ENCODE data around the gene LRRC41.
"Not testable (repeated sequence)": the region's sequence is repeated elsewhere in the genome, so short reads cannot be mapped to it uniquely, and the experiment has no call there.

The LRRC41 gene

DNA sequence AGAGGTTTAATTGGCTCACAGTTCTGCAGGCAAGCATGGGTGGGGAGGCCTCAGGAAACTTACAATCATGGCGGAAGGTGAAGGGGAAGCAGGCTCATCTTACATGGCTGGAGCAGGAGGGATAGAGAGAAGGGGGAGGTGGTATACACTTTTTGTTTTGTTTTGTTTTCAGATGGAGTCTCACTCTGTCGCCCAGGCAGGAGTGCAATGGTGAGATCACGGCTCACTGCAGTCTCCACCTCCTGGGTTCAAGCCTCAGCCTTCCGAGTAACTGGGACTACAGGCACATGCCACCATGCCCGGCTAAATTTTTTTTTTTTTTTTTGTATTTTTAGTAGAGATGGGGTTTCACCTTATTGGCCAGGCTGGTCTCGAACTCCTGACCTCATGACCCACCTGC is 18.8 kb upstream of the LRRC41 start:
- DNase-seq = not testable (repeated sequence)

DNA sequence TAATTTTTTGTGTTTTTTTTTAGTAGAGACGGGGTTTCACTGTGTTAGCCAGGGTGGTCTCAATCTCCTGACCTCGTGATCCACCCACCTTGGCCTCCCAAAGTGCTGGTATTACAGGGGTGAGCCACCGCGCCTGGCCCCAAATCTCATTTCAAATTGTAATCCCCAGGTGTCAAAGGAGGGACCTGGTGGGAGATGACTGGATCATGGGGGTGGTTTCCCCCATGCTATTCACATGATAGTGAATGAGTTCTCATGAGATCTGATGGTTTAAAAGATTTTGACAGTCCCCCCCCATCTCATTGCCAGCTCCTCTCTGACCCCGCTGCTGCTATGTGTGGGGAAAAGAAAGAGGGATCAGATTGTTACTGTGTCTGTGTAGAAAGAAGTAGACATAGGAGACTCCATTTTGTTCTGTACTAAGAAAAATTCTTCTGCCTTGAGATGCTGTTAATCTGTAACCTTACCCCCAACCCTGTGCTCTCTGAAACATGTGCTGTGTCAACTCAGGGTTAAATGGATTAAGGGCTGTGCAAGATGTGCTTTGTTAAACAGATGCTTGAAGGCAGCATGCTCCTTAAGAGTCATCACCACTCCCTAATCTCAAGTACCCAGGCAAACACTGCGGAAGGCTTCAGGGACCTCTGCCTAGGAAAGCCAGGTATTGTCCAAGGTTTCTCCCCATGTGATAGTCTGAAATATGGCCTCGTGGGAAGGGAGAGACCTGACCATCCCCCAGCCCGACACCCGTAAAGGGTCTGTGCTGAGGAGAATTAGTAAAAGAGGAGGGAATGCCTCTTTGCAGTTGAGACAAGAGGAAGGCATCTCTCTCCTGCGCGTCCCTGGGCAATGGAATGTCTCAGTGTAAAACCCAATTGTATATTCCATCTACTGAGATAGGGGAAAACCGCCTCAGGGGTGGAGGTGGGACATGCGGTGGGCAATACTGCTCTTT is 16.8 kb upstream of the LRRC41 start:
- DNase-seq = not testable (repeated sequence)

DNA sequence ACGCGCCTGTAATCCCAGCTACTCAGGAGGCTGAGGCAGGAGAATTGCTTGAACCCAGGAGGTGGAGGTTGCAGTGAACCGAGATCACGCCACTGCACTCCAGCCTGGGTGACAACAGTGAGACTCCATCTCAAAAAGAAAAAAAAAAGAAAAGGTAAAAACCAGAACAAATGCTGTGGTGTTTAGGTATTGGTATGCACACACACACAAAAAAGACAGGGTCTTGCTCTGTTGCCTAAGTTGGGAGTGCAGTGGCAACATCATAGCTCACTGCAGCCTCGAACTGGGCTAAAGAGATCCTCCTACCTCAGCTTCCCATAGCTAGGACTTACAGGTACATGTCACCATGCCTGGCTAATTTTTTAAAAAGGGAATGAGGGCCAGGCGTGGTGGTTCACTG is 15.9 kb upstream of the LRRC41 start:
- DNase-seq = not testable (repeated sequence)

DNA sequence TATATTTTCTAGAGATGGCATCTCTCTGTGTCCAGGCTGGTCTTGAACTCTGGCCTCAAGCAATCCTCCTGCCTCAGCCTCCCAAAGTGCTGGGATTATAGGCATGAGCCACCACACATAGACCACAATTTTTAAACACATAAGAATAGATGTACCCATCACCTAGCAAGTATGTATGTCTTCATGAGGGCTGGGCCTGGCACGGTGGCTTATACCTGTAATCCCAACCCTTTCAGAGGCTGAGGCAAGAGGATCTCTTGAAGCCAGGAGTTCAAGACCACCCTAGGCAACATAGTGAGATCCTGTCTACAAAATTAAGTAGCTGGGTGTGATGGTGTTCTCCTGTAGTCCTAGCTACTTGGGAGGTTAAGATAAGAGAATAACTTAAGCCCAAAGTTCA is 13.9 kb upstream of the LRRC41 start:
- no peak for DNase-seq

DNA sequence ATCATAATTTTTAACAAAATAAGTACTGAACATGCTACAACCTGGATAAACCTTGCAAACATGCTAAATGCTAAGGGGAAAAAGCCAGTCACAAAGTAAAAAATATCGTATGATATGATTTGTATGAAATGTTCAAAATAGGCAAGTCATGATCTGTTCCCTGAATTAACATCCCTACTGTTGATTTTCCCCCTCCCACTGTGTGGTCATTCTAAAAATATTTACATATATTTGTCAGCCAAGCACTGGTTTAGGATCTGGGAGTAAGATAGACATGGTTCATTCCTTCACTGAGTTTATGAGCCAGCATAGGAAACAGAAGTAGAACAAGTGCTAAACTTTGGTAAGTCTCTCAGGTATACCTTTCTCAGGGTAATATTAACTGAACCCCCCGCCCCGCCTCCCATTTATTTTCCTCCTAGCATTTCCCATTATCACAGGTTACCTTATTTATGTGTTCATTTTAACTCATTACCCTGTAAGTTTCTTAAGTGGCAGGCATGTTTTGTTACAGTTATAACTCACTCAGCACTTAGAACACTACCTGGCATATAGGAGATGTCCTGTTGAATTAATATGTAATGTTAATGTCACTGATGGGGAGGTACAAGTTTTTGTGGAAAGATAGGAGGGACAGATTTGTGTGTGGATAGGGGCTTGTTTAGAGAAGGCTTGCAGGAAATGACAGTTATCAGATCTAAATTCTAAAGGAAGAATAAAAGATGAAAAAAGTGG is 12.4 kb upstream of the LRRC41 start:
- no peak for DNase-seq

DNA sequence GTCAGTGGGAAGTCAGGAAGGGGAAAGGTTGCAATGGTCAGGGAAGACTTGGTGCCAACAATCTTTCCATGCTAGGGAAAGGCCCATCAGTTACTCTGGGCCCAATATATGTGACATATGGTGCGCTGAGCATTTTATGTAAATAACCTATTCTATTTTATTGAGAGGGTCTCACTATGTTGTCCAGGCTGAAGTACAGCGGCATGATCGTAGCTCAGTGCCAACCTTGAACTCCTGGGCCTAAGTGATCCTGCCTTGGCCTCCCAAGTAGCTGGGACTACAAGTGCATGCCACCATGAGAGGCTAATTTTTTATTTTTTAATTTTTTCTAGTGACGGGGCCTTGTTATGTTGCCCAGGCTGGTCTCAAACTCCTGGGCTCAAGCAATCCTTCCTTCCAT is 6.9 kb upstream of the LRRC41 start:
- DNase-seq = no peak

DNA sequence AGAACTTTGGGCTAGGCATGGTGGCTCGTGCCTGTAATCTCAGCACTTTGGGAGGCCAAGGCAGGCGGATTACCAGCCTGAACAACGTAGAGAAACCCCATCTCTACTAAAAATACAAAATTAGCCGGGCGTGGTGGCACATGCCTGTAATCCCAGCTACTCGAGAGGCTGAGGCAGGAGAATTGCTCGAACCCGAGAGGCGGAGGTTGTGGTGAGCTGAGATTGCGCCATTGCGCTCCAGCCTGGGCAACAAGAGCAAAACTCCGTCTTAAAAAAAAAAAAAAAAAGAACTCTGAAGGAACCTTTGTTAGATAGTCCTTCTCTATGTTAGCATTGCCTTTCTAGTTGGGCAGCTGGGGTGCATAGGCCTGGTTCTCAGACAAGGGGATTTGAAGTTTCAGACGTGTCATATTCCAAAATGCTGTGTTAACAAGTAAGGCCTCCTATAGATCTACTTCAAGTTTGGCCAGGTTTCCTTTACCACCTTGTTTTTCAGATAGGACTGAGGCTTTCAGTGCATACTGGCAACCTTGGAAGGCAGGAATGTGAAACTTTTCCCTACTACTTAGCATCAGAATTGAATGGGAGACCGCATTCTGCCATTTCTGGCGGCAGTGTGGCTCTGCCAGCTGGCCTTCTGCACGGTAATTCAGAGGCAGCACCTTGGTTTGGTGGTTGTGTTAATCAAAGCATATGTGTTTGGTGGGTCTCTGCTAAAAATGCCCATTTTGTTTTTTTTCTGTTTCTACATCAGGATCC is 6.2 kb upstream of the LRRC41 start:
- no peak for DNase-seq

DNA sequence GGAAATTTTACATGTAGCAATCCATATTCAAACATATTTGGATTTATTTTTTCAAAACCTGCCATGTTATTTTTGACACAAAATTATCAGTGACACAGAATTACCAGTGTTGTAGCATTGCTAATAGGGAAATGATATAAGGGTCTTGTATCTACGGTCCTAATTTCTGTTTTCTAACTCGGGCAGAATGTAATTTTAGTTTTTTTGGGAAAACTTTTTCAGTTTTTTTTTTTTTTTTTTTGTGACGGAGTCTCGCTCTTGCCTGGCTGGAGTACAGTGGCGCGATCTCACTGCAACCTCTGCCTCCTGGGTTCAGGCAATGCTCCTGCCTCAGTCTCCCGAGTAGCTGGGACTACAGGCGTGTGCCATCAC is 2.7 kb upstream of the LRRC41 start:
- DNase-seq = no peak

DNA sequence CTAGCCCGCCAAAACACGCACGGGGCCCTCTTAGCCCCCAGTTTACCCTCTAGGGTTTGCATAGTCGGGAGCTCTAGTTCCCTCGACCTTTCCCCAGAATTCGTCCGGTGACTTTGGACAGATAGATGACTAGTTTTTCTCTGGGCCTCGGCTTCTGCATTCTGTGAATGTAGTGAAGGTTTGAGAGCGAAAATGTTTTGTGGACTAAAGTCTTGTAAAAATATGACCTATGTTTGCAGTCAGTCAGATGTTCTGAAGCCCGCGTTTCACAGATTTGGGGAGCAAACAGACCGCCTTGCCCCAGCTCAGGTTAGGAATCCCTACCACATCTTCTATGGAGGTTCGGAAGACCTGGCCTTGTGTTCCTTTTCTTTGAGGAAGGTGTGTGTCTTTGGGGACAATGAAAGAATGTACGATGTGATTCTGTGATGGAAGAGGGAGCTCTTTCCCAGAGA is 483 bp upstream of the LRRC41 start:
- no peak for DNase-seq

DNA sequence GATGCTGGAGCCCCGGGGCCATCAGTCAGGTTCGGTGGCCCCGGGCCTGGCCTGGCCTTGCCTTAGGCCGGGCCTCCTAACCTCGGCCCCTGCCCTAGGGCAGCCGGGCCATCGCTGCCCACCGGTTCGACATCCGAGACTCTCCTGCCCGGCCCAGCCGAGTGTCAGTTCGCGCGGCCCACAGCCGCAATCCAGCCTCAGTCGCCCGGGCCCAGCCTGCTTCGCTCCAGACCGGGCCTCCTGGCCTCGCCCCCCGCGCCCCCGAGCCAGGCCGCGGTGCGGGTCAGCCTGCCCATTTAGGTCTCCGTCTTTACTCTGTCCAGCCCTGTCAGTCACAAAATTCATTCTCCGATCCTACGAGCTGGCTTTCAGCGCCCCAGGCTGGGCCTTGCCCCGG is 777 bp downstream of the LRRC41 start:
- no peak for DNase-seq

DNA sequence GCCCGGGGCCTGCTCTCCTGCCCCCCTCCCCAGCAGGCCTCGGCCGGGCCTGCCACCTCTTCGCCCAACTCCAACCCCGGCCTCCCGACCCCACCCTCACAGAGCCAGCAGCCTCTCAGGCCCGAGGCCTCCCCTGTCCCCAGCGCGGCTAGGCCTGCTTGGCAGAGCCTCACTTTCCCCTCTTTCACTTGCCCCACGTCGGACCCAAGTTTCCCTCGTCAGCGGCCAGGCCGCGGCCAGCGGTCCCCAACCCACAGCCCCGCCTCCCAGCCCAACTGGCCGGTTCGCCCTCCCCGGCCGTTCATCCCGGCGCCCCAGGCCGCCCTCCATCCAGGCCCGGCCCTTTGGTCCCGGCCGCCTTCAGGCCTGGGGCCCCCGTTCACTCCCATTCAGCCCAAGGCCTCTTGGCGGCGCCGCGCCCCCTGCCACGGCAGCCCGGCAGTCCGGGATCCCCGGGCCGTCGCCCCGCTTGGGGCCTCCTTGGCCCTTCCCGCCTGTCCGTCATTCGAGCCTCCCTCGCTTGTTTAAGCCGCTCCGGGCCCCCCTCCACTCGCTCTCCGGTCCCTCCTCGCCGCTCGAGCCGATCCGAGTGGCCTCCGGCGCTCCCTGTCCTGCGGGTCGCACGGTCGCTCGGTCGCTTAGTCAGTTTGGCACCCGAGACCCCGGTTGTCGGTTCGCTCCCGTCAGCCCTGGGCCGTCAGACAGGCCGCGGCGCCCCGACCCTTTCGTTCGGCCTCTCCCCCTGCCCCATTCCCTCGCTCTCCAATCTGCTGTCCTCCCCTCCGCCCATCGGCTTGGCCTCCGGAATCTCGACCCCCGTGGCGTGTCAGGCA is 1.4 kb downstream of the LRRC41 start:
- DNase-seq = peak; percentile 52

DNA sequence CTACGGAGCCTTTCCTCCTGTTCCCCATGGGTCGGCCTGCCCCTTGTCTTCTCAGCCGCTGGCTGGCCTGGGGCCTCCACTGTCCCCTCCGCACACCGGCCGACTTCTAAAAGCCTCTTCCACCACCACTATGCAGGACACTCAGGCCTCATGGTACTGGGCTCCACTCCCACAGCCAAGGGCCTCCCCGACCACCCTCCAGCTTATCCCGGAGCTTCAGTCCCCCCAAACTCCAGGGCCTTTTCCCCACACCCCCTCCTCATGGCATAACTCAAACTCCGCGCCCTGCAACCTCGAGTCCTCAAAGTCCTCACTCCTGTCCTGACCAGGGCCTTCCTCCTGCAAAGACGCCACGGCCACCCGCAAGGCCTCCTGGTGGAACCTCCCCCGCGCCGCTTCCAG is 2.0 kb downstream of the LRRC41 start:
- DNase-seq = no peak

DNA sequence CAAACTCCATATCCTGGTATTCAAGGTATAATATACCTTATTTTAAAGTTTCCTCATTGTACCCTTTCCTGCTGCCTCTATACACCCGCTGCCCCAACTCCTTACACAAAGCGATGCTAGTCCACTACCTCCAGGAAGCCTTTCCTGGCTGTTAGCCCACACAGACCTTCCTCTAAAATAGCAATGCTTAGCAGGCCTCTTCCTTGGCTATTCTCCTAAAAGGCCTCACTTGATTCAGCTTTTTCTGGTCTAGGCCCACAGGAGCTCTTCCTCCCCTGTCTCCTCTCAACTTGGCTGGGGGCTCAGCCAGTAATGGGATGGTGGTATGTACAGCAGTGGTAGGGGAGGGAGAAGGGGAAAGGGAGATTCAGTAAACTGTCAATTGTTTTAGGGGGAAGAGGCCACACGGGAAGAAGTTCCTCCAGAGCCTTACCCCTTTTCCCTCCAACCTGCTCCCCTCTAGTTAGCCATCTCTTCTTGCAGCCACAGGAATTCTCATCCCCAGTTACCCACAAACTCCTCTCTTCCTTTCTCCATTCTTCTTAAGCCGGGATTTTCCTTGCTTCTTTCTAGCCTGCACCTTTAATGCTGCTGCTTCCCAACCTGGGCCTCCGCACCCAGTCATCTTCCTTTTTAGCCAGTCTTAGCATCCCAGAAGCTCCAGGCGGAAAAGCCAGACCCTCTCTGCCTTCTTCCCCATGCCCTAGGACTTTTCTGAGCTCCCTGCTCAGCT is 2.6 kb downstream of the LRRC41 start:
- DNase-seq = no peak

DNA sequence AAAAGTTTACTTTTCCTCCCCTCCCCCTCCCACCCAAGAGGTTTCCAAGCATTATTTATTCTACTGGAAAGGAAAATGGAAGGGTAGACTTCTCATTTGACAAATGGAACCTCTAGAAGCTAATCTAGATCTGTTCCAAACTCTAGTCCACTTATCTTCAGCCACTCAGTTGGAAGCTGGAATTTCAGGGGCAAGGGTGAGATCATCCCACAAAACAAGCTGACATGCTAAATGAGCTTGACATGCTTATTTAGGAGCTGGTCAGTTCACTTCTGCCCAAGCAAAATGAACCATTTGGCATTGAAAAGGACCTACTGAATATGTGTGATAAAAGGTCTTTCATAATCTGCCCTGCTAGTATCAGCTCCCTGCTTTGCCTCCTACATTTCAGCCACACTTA is 5.0 kb downstream of the LRRC41 start:
- no peak for DNase-seq

DNA sequence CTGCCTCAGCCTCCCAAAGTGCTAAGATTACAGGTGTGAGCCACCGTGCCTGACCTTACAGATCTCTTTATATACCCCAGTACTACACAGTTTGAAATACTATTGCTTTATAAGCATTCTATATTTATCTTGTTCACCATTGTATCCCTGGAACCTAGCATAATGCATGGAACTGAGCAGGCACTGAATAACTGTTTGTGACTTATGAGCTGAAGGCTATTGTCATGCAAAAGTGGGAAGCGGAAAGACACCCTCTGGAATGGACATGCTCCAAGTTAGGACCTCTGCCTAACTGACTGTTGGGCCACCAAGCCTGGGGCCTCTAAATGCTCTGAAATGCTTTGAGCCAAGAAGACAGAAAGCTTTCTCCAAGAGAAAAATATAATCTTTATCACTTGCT is 8.1 kb downstream of the LRRC41 start:
- DNase-seq = no peak

DNA sequence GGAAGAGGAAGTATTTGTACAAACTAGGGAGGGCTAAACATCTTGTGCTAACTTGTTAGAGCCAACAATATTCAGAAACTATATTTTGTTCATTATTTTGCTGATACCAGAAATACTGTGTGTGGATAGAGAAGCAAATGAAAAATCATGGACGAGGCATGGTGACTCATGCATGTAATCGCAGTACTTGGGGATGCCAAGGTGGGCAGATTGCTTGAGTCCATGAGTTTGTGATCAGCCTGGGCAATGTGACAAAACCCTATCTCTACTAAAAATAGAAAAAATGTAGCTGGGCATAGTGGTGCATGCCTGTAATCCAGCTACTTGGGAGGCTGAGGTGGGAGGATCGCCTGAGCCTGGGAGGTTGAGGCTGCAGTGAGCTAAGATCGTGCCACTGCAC is 13.4 kb downstream of the LRRC41 start:
- no peak for DNase-seq

DNA sequence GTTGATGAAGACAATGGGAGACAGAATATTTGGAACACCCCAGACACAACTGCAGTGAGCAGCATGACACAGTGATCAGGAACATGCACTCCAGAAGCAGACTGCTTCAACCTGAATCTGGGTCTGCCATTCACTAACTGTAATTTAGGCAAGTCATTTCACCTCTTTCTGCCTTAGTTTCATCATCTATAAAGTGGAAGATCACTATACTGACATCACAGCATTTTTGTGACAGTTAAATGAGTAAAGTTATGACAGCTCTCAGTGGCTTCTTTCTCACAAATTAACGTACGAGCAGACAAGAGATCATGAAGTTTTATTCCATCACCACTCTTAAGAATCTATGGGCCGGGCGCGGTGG is 14.3 kb downstream of the LRRC41 start:
- no peak for DNase-seq

DNA sequence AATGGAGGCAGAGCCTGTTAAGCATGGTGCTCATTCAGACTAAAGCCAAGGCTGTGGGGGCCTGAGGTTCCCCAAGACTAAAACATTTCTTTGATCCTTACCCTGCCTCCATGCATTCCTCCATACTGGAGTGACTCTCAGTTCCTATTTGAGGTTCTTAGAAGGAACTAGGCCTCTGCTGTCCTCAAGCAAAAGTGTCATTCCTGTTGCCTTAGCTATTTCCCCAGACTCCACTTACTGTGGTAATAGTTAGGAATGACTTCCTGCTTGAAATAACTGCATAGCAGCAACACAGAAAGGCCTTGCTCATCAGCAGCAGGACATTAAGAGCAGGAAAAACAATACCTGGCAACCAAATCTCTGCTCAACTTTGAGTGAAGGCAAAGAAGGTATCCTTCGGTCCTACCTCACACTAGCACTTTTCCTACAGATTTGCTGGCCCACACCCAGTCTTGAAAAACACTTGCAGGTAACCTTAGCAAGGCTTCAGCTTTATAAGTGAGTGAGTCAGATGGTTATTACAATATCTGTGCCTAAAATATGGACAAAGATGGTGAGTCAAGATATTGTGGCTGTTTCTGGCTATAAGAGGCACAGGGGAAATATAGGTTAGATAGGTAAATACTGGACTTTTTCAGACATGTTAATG is 14.8 kb downstream of the LRRC41 start:
- DNase-seq = no peak

DNA sequence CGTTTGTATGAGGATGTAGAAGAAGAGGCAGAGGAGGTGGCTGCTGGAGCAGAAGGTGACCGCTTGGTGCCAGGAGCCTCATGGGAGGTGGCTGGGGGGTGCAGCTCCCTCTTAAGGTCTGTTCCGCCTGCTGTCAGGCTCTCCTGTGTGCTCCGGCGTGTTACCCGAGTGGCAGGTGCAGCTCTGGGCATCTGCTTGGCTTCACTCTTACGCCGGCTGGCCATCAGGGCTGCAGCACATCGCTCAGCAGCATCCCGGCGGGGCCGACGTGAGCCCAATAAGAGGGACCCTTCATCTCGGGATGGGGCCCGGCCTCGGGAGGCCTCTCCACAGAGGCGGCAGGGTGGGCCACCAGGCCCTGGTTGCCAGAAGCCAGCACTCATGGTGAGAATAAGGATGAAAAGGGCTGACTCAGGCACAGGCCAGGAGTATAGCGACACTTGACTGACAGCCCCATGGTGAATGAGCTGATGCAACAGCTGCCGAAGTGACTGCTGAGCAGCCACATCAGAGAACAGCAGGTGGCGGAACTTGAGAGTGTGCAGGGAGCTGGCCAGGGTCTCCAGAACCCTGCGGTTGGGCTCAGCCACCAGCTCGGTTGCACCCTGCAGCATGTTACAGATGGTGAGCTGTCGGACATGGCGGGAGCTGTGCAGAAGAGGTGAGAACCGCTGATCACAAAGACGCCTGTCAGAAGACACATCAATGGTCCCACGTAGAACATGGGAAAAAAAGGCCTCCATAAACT is 17.5 kb downstream of the LRRC41 start:
- no peak for DNase-seq

Data from NCI-H146 (cell line).